Activated CD4-positive, alpha-beta memory T cell treated with anti-CD3 and anti-CD28 coated beads for 36 hours (primary cell): Measurements from ENCODE around the gene PEX1. TPM values are rescaled to one million over a fixed set of nuclear protein-coding genes. Genes with fewer than 3 reads are reported as not detected.
"Not testable (repeated sequence)": the region's sequence is repeated elsewhere in the genome, so short reads cannot be mapped to it uniquely, and the experiment has no call there.

ENCODE experiments used
- CTCF ChIA-PET: fragments of 350-600 bp; sonication (Branson Sonifier 250); formaldehyde crosslinking; loops from one replicate; lab custom pipeline; 2021; ENCODE audit warnings: antibody characterized with exemption, inconsistent platforms; lab: Charles Lee
- POLR2A ChIA-PET: fragments of 350-600 bp; sonication (Branson Sonifier 250); formaldehyde crosslinking; loops from one replicate; lab custom pipeline; 2021; ENCODE audit warnings: antibody characterized with exemption; lab: Charles Lee
- DNase-seq: peaks from one replicate; pipeline ENCODE4 v3.0.0-alpha.2; 2020
- H3K27ac Mint-ChIP-seq: one replicate; pipeline ENCODE4 v1.8.0; 2021; ENCODE audit warnings: mixed read lengths
- H3K27me3 Mint-ChIP-seq: one replicate; pipeline ENCODE4 v1.8.0; 2021; ENCODE audit warnings: mixed read lengths
- H3K36me3 Mint-ChIP-seq: one replicate; pipeline ENCODE4 v1.8.0; 2021; ENCODE audit warnings: mixed read lengths
- H3K4me1 Mint-ChIP-seq: one replicate; pipeline ENCODE4 v1.8.0; 2021; ENCODE audit warnings: low read depth, mixed read lengths
- H3K4me3 Mint-ChIP-seq: one replicate; pipeline ENCODE4 v1.8.0; 2021; ENCODE audit warnings: mild to moderate bottlenecking, mixed read lengths
- H3K9me3 Mint-ChIP-seq: one replicate; pipeline ENCODE4 v1.8.0; 2021; ENCODE audit warnings: mixed read lengths
- intact Hi-C: fragments of 100-400 bp; cut with micrococcal nuclease; formaldehyde crosslinking; loops from one replicate; pipeline ENCODE4 v1.15.1; 2023
- total RNA-seq, 2 experiments: library from RNA; stranded (reverse); gene quantifications; one replicate each; pipeline ENCODE4 v1.2.3, GENCODE V29; 2021

The PEX1 gene
- total RNA-seq, 2 experiments from 2014 or later = 16.9 to 17.0 TPM

DNA sequence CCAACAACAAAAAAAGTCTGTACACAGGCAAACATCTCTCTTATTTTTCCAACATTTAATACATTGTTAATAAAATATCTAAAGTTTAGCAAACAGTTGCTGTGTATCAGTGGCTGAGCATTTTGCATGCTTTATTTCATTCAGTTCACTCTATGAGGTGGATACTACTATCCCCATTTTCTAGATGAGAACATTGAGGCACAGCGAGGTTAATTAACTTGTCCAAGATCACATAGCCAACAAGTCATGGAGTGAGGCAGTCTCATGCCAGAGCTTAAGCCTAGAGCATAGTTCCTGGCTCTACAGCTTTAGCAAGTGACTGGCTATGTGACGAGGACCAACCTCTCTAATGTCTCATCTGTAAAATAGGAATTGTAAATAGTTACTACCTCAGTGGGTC, 76.7 kb downstream of the PEX1 start:
- no peaks in the 10 kb centered on the region for H3K27me3 Mint-ChIP-seq
- ChIA-PET CTCF (interaction anchor here (2.0 kb wide), 1 partner anchor 9 kb away, joined by 10 read pairs; no protein-coding TSS in a partner anchor), POLR2A (no interaction called here)
- H3K4me3 Mint-ChIP-seq = no peak overlapping the region
- DNase-seq = no peak
- peaks cover 27% of the 10 kb centered on the region for H3K36me3 Mint-ChIP-seq
- no peak overlapping the region for H3K27ac Mint-ChIP-seq
- intact Hi-C loops = no loop called here
- no peaks in the 10 kb centered on the region for H3K9me3 Mint-ChIP-seq
- peaks cover 12% of the 10 kb centered on the region for H3K4me1 Mint-ChIP-seq

DNA sequence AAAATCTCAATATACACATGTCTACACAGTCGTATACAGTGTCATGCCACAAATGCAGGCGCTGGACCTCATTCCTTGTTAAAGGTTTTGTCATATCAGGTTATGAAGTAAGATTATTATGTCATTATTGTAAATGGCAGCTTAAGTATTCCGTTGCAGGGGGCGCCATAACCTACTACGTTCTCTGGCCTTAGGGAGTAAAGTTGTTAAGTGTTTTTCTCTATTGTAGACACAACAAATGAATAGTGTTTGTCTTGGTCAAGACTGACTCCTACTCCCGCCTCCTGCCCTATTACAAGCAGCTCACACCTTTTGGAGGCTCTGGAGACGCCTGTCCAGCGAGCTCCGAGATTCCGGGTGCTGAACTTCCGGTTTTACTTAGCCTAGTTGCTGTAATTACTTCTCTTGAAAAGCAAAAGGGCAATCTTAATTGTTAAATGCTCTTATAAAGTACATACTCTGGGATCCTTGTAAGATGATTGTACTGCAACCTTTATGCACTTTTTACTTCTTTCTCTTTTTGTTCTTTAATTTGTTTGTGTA, 80.0 kb downstream of the PEX1 start:
- Mint-ChIP-seq H3K27ac (peak overlapping the region; percentile 81), H3K27me3 (no peaks in the 10 kb centered on the region), H3K36me3 (peaks cover 16% of the 10 kb centered on the region), H3K9me3 (no peaks in the 10 kb centered on the region), H3K4me1 (peaks cover 16% of the 10 kb centered on the region), H3K4me3 (peak overlapping the region; percentile 82)
- ChIA-PET CTCF (interaction anchor here (1.0 to 5.4 kb wide), 22 partner anchors 9 to 670 kb away, joined by 3 to 125 read pairs (median 6); partner anchors contain the start of genes ANKIB1, KRIT1, LRRD1 and MTERF1), POLR2A (interaction anchor here (0.6 to 3.1 kb wide), 6 partner anchors 12 to 577 kb away, joined by 3 to 17 read pairs (median 6); partner anchors contain the start of genes ANKIB1, CYP51A1, KRIT1 and PEX1)
- intact Hi-C loops = loop anchor here (1.0 to 5.0 kb wide), 5 partner anchors 203 to 1186 kb away; partner anchors contain the start of genes AKAP9, ANKIB1, FZD1 and KRIT1
- DNase-seq = peak; percentile 66

DNA sequence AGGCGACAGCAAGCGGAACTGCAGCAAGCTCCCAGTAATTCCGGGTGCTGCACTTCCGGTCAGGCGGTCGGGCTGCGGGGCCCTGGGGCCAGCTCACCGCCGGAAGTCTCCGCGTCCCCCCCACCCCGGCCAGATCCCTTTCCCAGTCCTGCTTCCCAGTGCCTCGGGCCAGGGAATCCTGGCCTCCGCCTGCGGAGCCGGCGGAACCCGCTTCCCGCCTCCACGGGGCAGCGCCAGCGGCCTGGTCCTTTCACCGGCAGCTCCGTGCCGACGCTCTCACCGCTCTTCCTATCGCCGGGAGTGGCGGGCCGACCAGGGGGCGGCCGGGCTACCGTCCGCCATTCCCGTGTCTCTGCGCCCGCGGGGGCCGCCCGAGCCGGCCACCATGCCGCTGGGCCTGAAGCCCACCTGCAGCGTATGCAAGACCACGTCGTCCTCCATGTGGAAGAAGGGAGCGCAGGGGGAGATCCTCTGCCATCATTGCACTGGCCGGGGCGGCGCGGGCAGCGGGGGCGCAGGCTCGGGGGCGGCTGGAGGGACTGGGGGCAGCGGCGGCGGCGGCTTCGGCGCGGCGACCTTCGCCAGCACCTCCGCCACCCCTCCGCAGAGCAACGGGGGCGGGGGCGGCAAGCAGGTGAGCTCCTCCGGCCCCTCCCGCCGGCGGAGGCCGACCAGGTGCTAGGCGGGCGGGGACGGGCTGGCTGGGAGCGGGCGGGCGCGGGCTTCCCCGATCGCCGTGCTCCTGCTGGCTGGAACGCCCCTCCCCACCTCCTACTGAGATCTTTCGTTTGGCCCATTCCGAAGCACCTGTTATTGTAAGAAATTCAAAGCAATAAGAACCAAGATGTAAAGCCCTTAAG, 80.7 kb downstream of the PEX1 start, which contains the start of gene GATAD1:
TSS of gene GATAD1 (plus strand) at position 138 of the 860 bp plus-strand sequence. CDS start at position 386, 248 bp downstream.
- POLR2A ChIA-PET = interaction anchor here (0.6 to 3.1 kb wide), 9 partner anchors 13 to 577 kb away, joined by 3 to 17 read pairs (median 3); partner anchors contain the start of genes ANKIB1, CYP51A1, KRIT1 and PEX1
- no peaks in the 10 kb centered on the region for H3K9me3 Mint-ChIP-seq
- intact Hi-C loops = loop anchor here (1.0 to 5.0 kb wide), 10 partner anchors 23 to 1185 kb away; partner anchors contain the start of genes AKAP9, ANKIB1, CYP51A1 and FZD1
- H3K36me3 Mint-ChIP-seq = peaks cover 16% of the 10 kb centered on the region
- peak; percentile 88 for DNase-seq
- peak within 1 kb of the TSS; percentile 81 for H3K27ac Mint-ChIP-seq
- peaks cover 16% of the 10 kb centered on the region for H3K4me1 Mint-ChIP-seq
- peak within 1 kb of the TSS; percentile 82 for H3K4me3 Mint-ChIP-seq
- CTCF ChIA-PET = interaction anchor here (0.8 to 5.4 kb wide), 32 partner anchors 10 to 670 kb away, joined by 3 to 125 read pairs (median 5); partner anchors contain the start of genes AKAP9, ANKIB1, CYP51A1 and KRIT1
- H3K27me3 Mint-ChIP-seq = no peaks in the 10 kb centered on the region

DNA sequence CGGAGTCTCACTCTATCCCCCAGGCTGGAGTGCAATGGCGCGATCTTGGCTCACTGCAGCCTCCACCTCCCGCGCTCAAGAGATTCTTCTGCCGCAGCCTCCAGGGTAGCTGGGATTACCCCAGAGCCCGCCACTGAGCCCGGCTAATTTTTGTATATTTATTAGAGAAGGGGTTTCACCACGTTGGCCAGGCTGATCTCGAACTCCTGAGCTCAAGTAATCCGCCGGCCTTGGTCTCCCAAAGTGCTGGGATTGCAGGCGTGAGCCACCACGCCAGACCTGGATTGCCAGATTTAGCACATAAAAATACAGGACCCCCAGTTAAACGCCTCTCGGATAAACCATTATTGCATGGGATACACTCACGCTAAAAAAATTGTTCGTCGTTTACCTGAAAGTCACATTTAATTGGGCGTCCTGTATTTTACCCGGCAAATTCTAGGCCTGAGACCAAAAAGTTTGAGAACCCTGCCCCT, 81.4 kb downstream of the PEX1 start:
- H3K4me1 Mint-ChIP-seq = peaks cover 16% of the 10 kb centered on the region
- peak overlapping the region; percentile 81 for H3K27ac Mint-ChIP-seq
- peaks cover 16% of the 10 kb centered on the region for H3K36me3 Mint-ChIP-seq
- no peaks in the 10 kb centered on the region for H3K27me3 Mint-ChIP-seq
- H3K9me3 Mint-ChIP-seq = no peaks in the 10 kb centered on the region
- ChIA-PET POLR2A (interaction anchor here (0.6 to 3.1 kb wide), 7 partner anchors 16 to 507 kb away, joined by 3 to 17 read pairs (median 4); partner anchors contain the start of genes ANKIB1, CYP51A1, KRIT1 and PEX1), CTCF (interaction anchor here (0.6 to 5.4 kb wide), 31 partner anchors 11 to 1992 kb away, joined by 3 to 125 read pairs (median 5); partner anchors contain the start of genes AKAP9, ANKIB1, CYP51A1 and KRIT1)
- intact Hi-C loops = loop anchor here (1.0 to 5.0 kb wide), 7 partner anchors 23 to 1185 kb away; partner anchors contain the start of genes CYP51A1, FZD1, LRRD1 and PEX1
- H3K4me3 Mint-ChIP-seq = peak overlapping the region; percentile 77
- DNase-seq = no peak

DNA sequence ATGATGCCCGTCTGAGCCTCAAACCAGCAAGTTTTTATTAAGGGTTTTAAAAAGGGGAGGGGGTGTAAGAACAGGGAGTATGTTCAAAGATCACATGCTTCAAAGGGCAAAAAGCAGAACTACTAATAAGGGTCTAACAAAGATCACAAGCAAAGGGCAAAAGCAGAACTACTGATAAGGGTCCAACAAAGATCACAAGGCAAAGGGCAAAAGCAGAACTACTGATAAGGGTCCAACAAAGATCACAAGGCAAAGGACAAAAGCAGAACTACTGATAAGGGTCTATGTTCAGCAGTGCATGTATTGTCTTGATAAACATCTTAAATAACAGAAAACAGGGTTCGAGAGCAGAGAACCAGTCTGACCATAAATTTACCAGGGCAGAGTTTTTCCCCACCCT, 85.6 kb downstream of the PEX1 start:
- DNase-seq, CTCF ChIA-PET, H3K27ac Mint-ChIP-seq, H3K4me1 Mint-ChIP-seq, H3K9me3 Mint-ChIP-seq, POLR2A ChIA-PET, intact Hi-C loops, H3K4me3 Mint-ChIP-seq, H3K36me3 Mint-ChIP-seq, H3K27me3 Mint-ChIP-seq: not testable (repeated sequence)

DNA sequence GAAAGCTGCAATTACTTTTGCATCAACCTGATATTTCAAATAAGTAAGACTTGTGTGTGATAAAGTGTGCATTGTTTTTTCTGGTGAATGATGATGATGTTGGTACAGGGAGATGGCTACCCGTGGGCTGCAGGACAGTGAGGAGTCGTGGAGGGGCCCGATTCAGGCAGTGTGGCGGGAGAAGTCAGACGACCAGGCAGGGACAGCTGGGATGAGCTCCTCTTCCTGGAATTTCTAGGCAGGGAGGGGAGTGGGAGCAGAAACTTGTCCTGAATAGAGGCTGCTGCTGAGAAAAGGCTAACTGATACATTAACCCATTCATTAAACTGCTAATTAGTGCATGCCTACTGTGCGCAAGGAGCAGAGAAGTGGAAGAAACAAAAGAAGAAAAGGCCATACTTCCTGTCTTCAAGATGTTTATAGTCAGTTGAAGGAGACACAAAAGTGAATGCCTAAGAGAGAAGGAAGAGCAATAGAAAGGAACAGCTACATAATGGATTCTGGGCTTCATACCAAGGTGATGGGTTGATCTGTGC, 90.3 kb downstream of the PEX1 start:
- no peaks in the 10 kb centered on the region for H3K4me1 Mint-ChIP-seq
- DNase-seq = no peak
- intact Hi-C loops = no loop called here
- no peak overlapping the region for H3K27ac Mint-ChIP-seq
- no peaks in the 10 kb centered on the region for H3K36me3 Mint-ChIP-seq
- H3K9me3 Mint-ChIP-seq = no peaks in the 10 kb centered on the region
- no peaks in the 10 kb centered on the region for H3K27me3 Mint-ChIP-seq
- no peak overlapping the region for H3K4me3 Mint-ChIP-seq
- CTCF ChIA-PET = no interaction called here
- POLR2A ChIA-PET = no interaction called here

Other genes starting within 250 kb of the PEX1 start
- gene GATAD1, start 81.0 kb downstream of the PEX1 start, total RNA-seq = 10 to 100 TPM; 19.4 to 21.2 TPM
- gene ERVW-1, start 50.6 kb downstream of the PEX1 start, total RNA-seq = not detected
- 10 to 100 TPM; 11.7 to 14.0 TPM for gene RBM48, start 275 bp upstream of the PEX1 start, total RNA-seq
- 10 to 100 TPM; 21.7 to 25.5 TPM for gene FAM133B, start 61.9 kb upstream of the PEX1 start, total RNA-seq